ENCODE data around the gene LRP1.
A peak's percentile ranks its signal among the peaks of the same experiment; 100 is the strongest.

The LRP1 gene

DNA sequence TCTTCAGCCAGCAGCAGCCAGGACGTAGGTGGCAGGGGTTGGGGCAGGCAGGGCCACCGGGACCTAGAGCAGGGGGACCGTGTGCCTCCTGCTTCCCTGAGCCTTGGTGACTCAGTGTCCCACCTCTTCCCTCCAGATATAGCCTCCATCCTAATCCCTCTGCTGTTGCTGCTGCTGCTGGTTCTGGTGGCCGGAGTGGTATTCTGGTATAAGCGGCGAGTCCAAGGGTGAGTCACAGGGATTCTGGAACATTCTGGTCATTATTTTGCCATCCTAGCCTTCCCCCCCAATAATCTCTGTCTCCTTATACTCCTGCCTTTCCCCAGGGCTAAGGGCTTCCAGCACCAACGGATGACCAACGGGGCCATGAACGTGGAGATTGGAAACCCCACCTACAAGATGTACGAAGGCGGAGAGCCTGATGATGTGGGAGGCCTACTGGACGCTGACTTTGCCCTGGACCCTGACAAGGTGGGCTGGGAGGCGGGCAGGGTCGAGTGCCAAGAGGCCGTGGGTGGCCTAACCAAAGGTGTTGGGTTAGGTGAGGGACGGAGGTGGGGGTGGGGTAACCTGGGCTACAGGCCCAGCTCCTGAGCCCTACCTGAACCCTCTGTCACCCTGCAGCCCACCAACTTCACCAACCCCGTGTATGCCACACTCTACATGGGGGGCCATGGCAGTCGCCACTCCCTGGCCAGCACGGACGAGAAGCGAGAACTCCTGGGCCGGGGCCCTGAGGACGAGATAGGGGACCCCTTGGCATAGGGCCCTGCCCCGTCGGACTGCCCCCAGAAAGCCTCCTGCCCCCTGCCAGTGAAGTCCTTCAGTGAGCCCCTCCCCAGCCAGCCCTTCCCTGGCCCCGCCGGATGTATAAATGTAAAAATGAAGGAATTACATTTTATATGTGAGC, 83.8 kb downstream of the LRP1 start:
- DNase-seq (ENCODE audit: low spot score) = no peak

DNA sequence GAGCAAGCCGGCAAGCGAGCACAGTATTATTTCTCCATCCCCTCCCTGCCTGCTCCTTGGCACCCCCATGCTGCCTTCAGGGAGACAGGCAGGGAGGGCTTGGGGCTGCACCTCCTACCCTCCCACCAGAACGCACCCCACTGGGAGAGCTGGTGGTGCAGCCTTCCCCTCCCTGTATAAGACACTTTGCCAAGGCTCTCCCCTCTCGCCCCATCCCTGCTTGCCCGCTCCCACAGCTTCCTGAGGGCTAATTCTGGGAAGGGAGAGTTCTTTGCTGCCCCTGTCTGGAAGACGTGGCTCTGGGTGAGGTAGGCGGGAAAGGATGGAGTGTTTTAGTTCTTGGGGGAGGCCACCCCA, 84.4 kb downstream of the LRP1 start:
- no peak for DNase-seq (ENCODE audit: low spot score)

DNA sequence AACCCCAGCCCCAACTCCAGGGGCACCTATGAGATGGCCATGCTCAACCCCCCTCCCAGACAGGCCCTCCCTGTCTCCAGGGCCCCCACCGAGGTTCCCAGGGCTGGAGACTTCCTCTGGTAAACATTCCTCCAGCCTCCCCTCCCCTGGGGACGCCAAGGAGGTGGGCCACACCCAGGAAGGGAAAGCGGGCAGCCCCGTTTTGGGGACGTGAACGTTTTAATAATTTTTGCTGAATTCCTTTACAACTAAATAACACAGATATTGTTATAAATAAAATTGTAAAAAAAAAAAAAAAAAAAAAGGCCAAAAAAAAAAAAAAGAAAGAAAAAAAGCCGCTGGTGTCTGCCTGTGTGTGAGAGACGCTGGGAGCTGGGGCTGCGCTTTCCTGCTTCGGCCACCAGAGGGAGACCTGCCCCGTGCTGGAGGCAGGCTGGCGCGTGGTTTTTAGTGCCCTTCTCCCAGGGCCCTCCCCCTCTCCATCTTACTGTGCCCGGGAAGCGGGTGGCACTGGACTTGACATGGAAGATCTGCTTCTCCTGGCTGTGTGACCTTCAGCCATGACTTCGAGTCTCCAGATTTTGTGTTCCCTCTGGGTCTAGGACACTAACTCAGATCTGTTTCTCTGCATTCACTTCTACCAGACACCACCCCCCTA, 84.9 kb downstream of the LRP1 start:
- peak; percentile 97 for DNase-seq (ENCODE audit: low spot score)

DNA sequence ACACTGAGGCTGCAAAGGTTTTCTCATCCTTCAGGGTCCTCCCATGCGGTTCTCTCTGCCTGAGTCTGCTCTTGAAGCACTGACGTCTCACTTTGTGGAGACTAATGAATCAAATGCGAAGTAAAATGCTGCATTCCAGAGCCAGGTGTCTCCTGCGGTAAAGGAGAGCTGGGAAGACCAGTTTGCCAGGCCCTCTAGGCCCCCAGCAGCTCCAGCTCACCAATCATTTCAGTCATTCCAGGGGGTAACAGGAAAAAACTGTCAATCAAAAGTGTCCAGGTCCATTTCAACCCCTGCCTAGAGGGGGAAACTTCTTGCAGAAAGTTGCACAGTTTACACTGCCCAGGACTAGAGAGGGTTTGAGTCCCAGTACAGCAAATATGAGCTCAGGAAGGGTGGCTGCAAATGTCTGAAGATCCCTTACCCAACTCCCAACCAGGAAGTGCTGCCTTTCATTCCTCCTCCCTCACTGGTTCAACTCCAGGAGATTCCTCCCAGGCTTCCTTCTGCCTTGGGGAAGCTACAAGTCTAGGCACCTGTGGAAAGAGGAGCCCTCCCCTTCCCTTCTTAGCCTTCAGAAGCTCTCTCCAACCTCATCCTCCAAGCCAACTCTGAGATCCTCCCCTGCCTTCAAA, 85.6 kb downstream of the LRP1 start:
- DNase-seq (ENCODE audit: low spot score) = no peak

DNA sequence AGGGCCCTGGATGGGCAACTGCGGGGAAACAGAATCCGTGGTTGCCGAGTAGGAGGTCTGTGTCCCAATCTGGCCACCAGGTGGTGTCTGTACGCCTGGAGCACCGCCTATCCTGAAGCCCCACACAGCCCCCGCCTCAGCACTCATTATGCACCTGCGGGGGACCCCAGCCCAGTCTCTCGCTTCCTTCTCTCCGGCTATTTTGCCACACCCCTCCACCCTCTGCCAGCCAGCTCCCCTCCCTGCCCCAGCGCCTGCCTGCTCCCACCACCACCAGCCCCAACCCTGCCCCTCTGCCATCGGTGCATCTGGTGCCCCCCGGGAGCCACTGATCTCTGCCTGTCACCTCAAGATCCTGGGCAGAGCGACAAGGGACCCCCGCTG, 86.1 kb downstream of the LRP1 start:
- DNase-seq (ENCODE audit: low spot score) = peak; percentile 94

DNA sequence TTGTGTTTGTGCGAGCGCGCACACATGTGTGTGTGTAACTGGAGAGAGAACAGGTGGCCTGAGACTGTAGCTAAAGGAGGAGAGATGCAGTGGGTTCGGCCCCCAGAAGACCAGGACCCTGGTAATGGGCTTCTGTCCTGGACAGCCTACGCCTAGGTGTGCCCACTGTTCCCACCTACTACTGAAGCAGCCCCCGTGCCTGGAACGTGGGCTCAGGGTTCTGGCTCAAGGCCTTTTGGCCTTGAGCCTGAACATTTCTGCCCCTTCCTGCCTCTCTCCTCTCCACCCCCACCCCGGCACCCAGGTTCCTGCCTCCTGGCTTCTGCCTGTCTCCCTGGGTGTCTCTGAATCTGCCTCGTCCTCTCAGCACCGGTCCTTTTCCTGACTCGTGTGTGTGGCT, 86.8 kb downstream of the LRP1 start:
- DNase-seq (ENCODE audit: low spot score) = no peak

DNA sequence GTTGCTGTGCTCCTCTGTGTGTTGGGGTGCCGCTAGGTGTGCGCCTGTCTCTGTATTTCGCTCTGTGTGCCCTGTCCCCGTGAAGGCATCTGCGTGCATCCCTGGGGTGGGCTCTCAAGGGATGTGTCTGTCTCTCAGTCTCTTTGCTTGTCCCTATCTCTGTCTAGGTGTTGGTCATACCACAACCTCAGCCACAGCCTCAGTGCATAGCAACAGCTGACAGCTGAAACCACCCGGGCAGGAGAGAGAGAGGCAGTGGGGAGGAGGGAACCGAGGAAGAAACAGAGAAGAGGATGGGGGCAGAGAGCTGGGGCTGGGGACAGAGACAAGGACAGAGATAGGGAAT, 87.4 kb downstream of the LRP1 start:
- no peak for DNase-seq (ENCODE audit: low spot score)

DNA sequence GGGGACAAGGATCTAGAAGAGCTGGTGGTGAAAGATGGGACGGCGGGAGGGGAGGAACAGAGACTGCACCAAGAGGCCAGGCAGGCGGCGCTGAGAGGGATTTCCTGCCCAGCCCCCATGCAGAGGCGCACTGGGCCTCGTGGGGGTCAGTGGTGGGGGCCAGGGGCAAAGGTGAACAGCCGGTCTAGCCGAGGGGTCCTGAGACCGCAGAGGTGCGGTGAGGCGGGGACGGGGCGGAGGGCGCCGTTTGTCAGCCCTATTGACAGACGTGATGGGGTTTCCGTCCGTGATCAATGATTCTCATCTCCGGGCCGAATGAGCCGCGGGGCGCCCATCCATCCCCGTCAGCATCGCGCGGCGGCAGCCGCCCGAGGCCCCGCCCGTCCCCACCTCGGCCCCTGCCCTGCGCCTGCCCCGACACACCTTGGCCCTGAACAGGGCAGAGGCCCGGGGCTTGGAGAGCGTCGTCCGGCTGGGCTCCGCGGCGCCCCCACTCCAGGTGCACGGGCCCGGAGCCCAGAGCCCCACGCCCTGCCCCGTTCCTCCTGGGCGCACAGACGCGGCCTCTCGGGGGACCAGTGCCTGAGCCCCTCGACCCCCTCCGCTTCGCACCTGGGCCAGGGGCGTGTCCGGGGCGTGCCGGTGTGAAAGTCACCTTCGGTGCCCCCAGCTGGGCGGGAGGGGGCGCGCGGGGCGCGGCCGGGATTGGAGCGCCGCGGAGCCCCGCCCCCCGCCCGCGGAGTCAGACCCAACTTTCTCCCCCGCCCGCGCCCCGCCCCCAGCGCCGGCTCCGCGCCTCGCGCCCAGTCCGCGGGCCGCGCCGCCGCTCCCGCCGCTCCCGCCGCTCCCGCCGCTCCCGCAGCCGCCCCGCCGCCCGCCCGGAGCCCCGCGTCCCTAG, 88.0 kb downstream of the LRP1 start, which contains the start of gene NXPH4:
Gene NXPH4, plus strand, starts transcription at position 781 of the 898 bp plus-strand sequence. CDS start 176 bp downstream, outside the sequence.
- peak; percentile 88 for DNase-seq (ENCODE audit: low spot score)

DNA sequence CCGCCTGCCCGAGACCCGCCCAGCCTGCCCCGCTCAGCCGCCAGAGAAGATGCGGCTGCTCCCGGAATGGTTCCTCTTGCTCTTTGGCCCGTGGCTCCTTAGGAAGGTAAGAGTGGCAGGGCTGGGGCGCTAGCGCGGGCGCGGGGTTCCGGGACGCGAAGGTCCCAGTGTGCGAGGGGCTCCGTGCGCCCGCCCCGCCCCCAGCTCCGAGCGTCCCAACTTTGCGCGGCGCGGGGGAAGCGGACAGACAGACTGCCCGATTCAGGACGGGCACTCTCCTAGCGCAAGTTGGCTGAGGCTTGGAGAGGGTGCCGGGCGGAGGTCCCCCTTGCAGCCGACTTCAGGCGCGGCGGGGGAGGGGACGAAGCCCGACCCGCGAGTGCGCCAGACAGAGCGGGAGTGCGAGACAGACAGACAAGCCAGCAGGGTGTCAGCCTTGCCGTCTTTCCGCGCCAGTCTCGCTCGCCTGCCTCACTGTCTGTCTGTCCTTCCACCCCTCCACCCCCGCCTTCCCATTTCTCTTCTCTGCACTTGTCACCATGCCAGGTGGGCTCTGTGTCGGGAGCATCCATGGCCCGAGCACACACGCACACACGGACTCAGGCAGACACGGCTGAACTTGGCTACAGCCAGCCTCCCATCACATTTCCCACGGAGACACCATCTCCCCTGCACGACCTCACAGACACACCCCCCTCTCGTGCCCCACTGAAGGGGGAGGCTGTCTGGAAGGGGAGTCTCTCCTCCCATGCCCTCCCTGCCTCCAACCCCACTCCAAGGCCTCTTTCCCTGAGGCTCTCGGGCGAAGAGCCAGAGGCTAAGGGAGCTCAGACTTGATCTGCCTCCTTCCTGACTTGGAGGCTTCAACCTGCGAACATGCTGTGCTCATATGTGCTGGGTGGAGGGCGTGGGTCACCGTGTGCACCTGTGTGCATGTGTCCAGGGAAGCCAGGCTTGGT, 88.9 kb downstream of the LRP1 start:
- DNase-seq (ENCODE audit: low spot score) = peak; percentile 71

DNA sequence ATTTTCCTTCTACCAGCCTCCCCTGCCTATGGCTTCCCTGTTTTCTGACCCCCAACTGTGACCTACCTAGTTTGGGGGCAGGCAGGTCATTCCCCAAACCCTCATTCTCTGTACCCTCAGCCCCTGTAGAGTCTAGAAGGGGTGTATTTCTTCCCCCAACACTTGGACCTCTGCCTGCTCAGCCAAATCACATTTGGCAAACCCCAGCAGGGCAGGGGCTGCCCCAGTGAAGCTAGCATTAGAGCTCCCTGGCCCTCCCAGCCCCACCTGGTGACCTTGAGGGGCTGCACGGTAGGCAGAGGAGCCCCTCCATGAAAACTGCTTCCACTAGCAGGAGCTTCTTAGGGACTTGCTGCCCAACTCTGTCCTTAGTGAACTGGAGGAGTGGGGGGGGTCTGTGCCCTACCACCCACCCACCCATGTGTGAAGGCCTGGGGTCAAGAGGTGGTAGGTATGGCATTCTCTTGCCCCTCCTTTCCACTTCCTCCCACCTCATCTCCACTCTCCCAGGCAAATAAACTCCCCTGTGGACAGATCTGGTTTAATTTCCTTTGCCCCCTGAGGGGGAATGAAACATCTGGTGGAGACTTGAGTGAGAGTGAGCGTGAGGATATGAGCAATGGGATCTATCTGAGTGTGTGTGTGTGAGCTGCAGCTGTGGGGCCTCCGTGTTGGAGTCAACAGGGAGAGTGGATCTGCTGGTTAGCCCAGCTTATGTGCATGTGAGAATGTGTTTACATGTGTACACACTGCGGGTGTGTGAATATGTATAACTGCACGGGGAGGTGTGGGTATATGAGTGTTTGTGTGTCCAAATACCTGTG, 90.0 kb downstream of the LRP1 start:
- no peak for DNase-seq (ENCODE audit: low spot score)

DNA sequence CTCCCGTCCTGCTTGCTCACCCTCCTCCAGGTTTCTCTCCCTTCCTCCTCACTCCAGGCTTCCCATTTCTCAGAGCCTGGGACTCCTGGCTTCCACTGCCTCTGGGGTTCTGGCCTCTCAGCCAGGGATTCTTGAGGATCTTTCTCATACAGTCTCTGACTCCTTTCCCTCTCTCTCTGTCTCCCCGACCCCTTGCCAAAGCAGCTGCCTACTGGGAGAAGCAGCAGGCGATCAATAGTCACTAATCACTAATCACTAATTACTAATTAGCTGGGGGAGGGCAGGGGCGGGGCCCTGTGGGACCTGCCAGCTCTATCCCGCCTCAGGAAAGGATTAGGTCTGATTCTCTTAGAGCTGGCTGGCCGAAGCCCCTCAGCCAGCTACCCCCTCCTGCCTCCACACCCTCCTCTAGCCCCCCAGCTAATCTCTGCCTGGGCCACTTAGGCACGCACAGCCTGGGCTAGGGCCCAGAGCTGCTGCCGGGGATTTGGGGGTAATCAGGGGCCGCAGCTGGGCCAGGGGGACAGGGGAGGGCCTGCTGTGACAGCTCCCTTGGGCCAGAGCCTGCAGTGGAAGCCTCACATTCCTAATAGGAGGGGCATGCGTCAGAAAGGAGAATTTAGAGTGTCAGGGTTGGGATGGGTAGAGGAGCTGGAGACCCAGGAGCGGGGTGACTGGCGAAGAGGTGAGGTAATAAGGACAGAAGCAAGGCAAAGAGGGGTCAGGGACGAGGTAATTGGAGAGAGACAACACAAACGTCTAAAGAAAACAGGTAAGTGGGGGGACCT, 91.1 kb downstream of the LRP1 start:
- no peak for DNase-seq (ENCODE audit: low spot score)

DNA sequence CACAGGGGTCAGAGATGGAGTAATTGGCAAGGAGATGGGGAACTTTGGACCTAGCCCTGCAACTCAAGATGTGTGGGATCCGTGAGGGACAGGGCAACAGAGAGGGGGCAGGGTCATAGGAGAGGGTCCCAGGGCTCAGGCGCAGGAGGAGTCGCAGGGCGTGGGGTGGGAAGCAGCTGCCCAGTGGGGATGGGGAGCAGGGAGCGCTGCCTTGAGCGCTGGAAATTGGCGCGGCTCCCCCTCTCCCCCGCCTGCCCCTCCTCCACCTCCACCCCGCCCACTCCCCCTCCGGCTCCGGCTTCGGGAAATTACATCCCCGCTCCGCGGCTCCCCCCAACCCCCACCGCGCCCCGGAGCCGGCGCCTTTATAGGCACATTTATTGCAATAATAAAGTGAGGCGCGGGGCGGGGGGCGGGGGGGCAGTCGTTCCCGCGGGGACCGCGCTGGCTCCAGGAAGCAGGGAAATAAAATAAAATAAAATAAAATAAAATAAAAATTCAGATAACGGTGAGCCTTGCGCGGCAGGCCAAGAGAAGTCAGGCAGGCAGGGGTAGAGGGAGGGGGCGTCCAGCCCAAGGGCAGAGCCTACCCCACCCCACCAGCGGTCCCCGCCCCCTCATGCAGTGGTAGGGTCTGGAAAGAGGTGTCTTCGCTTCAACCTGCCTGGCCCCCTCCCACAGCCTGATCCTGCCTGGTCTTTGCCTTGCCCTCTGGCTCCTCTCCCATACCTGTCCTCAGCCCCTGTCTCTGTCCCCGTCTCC, 91.9 kb downstream of the LRP1 start:
- no peak for DNase-seq (ENCODE audit: low spot score)

DNA sequence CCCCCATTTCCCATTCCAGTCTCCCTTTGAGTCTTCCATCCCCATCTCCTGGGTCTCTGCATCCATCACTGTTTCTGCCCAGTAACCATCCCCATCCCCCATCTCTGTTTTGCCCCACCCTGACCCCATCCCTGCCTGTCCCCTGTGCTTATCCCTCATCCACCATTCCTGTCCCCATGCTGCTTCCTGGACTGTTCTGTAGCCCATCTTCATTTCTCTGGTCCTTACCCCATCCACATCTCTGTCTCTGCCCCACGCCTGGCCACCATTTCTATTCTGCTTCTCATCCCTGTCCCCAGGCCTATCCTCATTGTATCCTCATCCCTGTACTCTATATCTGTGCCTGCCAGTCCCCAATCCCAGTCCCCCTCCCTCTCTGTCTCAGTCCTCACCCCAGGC, 92.5 kb downstream of the LRP1 start:
- DNase-seq (ENCODE audit: low spot score) = no peak

DNA sequence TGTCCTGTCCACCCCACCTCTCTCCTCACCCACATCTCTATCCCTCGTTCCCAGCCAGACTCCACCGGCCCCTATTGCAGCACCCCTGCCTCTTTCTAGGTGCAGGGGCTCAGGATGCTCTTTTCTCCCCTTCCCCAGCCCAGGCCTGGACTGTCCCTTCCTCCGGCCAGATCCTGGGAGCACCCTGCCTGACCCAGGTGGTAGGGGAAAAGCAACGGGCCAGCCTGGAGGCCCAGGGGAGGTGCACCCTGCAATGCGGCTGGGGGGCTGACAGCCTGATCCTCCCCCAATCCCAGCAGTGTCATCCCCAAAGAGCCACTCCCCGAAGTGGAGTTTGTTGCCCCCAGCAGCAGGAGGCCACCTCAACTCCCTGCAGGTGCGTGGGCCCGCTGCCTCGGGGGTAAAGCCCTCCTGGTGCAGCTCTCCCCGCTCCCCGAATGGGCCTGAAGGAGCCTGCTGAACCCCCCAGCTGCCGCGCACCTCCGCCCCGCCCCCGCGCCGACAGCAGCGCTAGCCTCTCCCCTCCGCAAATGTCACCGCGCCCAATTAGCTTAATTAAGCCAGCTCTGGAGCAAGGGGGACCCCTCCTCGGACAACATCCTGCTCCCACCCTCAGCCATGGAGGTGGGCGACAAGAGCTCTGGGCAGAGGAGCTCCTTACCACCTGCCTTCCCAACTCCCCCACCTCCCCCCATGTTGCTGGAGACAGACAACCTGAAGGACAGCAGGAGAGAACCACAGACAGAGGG, 93.1 kb downstream of the LRP1 start:
- no peak for DNase-seq (ENCODE audit: low spot score)

DNA sequence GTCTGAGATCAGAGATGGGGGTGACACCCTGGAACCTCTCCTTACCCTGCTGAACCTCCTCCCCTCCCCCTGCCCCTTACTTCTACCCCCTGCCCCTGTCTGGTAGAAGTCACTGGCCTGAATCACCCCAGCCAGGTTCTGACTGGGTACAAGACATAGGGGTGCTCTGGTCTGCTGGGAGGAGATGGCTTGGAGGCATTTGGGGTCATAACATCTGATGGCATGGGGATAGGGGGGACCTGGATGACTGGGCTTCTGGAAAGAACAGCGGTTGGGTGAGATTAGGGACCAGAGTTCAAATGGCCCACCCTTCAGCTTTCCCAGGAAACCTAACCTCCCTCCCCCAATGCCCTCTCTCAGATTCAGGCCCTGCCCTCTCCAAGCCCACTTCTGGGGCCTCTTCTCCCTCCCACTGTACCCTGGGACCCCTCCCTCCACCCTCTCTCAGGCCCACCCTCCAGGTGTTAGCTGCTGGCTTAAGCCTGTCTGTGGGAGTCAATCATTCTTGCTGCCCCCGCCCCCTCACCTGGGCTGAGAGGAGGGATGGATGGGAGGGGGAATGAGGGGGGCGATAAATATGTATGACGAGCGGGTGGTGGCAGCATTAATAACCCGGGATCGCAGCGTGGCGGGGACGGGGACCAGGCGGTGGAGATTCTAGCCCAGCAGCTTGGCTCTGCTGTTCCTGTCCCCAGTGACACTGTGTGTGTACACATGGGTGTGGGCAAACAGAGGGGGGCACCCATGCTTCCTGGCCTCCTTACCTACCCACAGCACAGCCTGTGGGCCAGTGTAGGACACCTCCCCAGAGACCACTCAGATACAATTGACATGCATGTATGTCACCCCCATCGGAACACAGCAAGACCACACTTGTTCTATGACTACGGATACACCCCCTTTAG, 94.3 kb downstream of the LRP1 start:
- DNase-seq (ENCODE audit: low spot score) = no peak

All from HuH-7.5 (cell line).